A673 (cell line): ENCODE measurements around the gene MRGPRD. TPM values are rescaled to one million over a fixed set of nuclear protein-coding genes. Genes with fewer than 3 reads are reported as not detected.

Experiments used
- BruUV-seq: library from RNA; stranded (reverse); fragments of 400-500 nt; replicated peaks from 2 replicates; lab custom pipeline; 2021; lab: Mats Ljungman, UMichigan
- CTCF ChIA-PET: fragments of 300-600 bp; sonication (Branson Sonifier 250); formaldehyde crosslinking; loops from one replicate; lab custom pipeline; 2022; ENCODE audit warnings: antibody characterized with exemption; lab: Charles Lee
- POLR2A ChIA-PET: fragments of 300-600 bp; sonication (Branson Sonifier 250); formaldehyde crosslinking; loops from one replicate; lab custom pipeline; 2022; ENCODE audit warnings: antibody characterized with exemption; ENCODE audit not compliant: low non-redundant PET; lab: Charles Lee
- DNase-seq: peaks from one replicate; pipeline ENCODE4 v3.0.0-alpha.2; 2015; ENCODE audit warnings: low spot score
- H3K27ac ChIP-seq: fragments of 200-600 bp; sonication (generic); 2 replicates; pipeline ENCODE4 v1.5.1; 2016; ENCODE audit warnings: mixed run types, low read depth, mild to moderate bottlenecking, mixed read lengths, antibody characterized with exemption, low read length; ENCODE audit not compliant: poor library complexity, severe bottlenecking
- H3K27me3 ChIP-seq: fragments of 200-600 bp; sonication (generic); replicated peaks from 2 replicates; pipeline ENCODE4 v1.6.1; 2017; ENCODE audit warnings: mixed run types, low read depth, mild to moderate bottlenecking, mixed read lengths, antibody characterized with exemption, low read length; ENCODE audit not compliant: insufficient read depth, poor library complexity
- H3K36me3 ChIP-seq: fragments of 200-600 bp; sonication (generic); 2 replicates; pipeline ENCODE4 v1.6.1; 2016; ENCODE audit warnings: mixed run types, mild to moderate bottlenecking, mixed read lengths, antibody characterized with exemption, low read length; ENCODE audit not compliant: insufficient read depth, poor library complexity, severe bottlenecking
- H3K4me1 ChIP-seq: fragments of 200-600 bp; sonication (generic); 2 replicates; pipeline ENCODE4 v1.6.1; 2017; ENCODE audit warnings: mixed run types, mild to moderate bottlenecking, mixed read lengths, antibody characterized with exemption, low read length; ENCODE audit not compliant: insufficient read depth, poor library complexity, severe bottlenecking
- H3K4me3 ChIP-seq: fragments of 200-600 bp; sonication (generic); 2 replicates; pipeline ENCODE4 v1.5.1; 2016; ENCODE audit warnings: low read depth, mixed run types, mild to moderate bottlenecking, mixed read lengths, low read length; ENCODE audit not compliant: poor library complexity, severe bottlenecking
- H3K9me3 ChIP-seq: fragments of 200-600 bp; sonication (generic); 2 replicates; pipeline ENCODE4 v1.6.1; 2016; ENCODE audit warnings: mixed run types, low read depth, mild to moderate bottlenecking, mixed read lengths, antibody characterized with exemption, low read length; ENCODE audit not compliant: poor library complexity, severe bottlenecking
- CTCF ChIP-seq: fragments of 300-800, 200-600 bp; sonication (generic); conservative IDR thresholded peaks from 2 replicates; pipeline ENCODE4 v1.5.1; 2017; ENCODE audit warnings: low read depth, mild to moderate bottlenecking, antibody characterized with exemption, low read length, moderate library complexity, mixed read lengths
- EZH2 ChIP-seq: fragments of 200-600 bp; sonication (generic); IDR thresholded peaks from 2 replicates; pipeline ENCODE4 v1.6.1; 2017; ENCODE audit warnings: borderline replicate concordance, low read depth, mild to moderate bottlenecking, mixed read lengths, antibody characterized with exemption, low read length; ENCODE audit not compliant: poor library complexity, severe bottlenecking
- intact Hi-C: fragments of 100-400 bp; cut with micrococcal nuclease; formaldehyde crosslinking; loops from one replicate; pipeline ENCODE4 v1.10.0; 2022; ENCODE audit not compliant: unreplicated experiment
- total RNA-seq: library from RNA; stranded (reverse); gene quantifications from 2 replicates; pipeline ENCODE4 v1.2.3, GENCODE V29; 2021

Gene MRGPRD
- total RNA-seq, 1 experiment from 2014 or later = not detected

DNA sequence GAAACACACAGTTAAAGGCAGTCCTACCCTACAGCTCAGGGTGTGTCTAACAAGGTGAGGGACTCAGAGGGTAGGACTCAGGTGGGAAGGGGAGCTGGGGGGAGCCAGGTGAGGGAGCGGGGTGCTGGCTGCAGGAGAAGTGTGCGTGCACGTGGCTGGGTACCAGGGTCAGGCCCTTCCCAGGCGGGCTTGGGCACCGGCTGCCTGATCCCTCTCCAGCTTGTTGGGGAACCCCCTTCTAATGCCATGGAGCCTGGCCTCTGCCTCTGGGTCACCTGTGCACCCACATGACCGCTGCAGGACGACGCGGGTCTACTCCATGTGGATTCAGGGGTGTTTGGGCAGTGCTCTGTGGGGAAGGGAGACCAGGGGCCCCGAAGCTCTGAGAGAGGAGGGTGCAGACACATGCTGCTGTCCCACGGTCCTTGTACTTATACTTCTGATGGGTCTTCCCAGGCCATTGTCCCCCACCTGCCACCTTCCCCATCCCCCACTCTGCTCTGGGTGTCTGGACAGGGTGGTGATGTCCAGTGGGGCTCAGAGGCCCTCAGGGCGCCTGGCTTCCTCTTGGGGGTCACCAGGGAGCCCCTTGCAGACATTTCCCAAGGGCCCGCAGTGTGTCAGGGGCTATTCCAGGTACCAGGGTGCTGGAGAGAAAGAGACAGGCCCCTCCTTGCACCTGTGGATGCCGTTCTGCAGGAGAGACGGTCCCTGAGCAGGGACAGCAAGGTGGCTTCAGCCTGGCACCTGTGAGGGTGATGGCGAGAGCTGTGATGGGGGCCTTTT is 10.4 kb upstream of the MRGPRD start:
- no peaks in the 10 kb centered on the region for H3K36me3 ChIP-seq
- BruUV-seq = no TSS peak
- intact Hi-C loops = no loop called here
- H3K4me3 ChIP-seq = no peak overlapping the region
- POLR2A ChIA-PET = no interaction called here
- H3K9me3 ChIP-seq = no peaks in the 10 kb centered on the region
- H3K4me1 ChIP-seq = peaks cover 6% of the 10 kb centered on the region
- H3K27ac ChIP-seq = no peak overlapping the region
- H3K27me3 ChIP-seq = peaks cover 5% of the 10 kb centered on the region
- CTCF ChIA-PET = no interaction called here
- TF ChIP-seq EZH2 (no peak), CTCF (no peak)
- no peak for DNase-seq

DNA sequence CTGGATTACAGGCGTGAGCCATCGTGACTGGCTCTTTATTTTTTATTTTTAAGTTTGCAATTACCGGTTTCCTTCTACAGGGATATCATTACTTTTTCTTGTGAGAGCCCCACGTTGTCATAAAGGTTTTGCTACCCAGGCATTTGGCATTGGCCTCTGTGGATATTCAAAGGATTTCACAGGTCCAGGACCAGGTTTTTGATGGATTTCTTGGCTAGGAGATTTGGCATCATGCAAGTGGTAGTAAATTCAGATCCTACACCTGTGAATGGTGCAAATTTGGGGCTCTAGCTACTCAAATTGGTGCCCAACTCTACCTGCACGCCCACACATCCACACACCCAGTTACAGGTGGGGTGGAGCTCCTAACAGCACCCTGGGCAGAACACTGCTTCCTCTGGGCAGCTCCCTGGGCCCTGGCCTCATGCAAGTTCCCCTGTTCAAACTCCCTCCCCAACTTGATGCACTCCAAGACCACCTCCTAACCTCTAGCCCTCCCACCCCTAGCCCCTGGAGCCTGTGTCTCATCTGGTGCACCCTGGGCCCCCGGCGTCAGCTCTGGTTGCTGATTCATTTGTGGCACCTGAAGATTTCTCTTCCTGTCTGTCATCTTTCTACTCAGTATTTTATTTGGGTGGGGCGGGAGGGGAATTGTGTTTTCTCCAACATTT is 9.3 kb upstream of the MRGPRD start:
- intact Hi-C loops = no loop called here
- Histone ChIP-seq H3K27ac (no peak overlapping the region), H3K9me3 (no peaks in the 10 kb centered on the region), H3K4me1 (peaks cover 6% of the 10 kb centered on the region), H3K27me3 (peaks cover 5% of the 10 kb centered on the region), H3K36me3 (no peaks in the 10 kb centered on the region), H3K4me3 (no peak overlapping the region)
- CTCF ChIA-PET = no interaction called here
- TF ChIP-seq EZH2 = no peak
- no peak for TF ChIP-seq CTCF
- no peak for DNase-seq
- POLR2A ChIA-PET = no interaction called here
- no TSS peak for BruUV-seq

DNA sequence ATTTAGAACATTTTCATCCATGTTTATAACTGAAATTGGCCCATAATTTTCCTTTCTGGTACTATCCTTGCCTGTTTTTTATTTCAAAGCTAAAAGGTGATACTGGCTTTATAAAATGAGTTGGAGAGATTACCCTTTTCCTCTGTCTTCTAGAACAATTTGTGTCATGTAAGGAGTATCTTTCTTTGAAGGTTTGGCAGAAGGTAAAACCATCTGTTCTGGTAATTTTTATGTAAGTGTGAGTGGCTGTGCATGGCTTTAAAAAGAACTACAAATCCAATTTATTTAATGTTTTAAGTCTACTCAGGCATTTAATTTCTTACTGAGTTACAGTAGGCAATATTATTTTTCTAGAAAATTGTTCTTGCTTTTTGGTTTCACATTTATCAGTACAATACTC is 7.7 kb upstream of the MRGPRD start:
- ChIA-PET POLR2A (no interaction called here), CTCF (no interaction called here)
- Histone ChIP-seq H3K27me3 (peaks cover 5% of the 10 kb centered on the region), H3K36me3 (no peaks in the 10 kb centered on the region), H3K4me3 (no peak overlapping the region), H3K27ac (no peak overlapping the region), H3K4me1 (no peaks in the 10 kb centered on the region), H3K9me3 (no peaks in the 10 kb centered on the region)
- TF ChIP-seq CTCF = no peak
- no peak for TF ChIP-seq EZH2
- no TSS peak for BruUV-seq
- intact Hi-C loops = no loop called here
- DNase-seq = no peak
